Neural cell (in vitro differentiated cells): ENCODE measurements around the gene ITGAX.
"Not testable (repeated sequence)": the region's sequence is repeated elsewhere in the genome, so short reads cannot be mapped to it uniquely, and the experiment has no call there.

Source experiments
- CTCF ChIP-seq: fragments of 450-650 bp; IDR thresholded peaks from 2 replicates; pipeline ENCODE4 v1.5.1; 2014; ENCODE audit warnings: antibody characterized with exemption, mild to moderate bottlenecking, moderate library complexity; ENCODE audit not compliant: poor library complexity, severe bottlenecking
- EP300 ChIP-seq: fragments of 450-650 bp; conservative IDR thresholded peaks from 2 replicates; pipeline ENCODE4 v1.6.1; 2014; ENCODE audit warnings: antibody characterized with exemption, mild to moderate bottlenecking, moderate library complexity; ENCODE audit not compliant: poor library complexity, severe bottlenecking
- EZH2 ChIP-seq: fragments of 200-600, 300-800 bp; shearing (Covaris generic), sonication (generic); IDR thresholded peaks from 2 replicates; pipeline ENCODE4 v1.6.1; 2014; ENCODE audit warnings: antibody characterized with exemption, low read length, borderline replicate concordance, mild to moderate bottlenecking; ENCODE audit not compliant: insufficient read depth, poor library complexity, severe bottlenecking
- MXI1 ChIP-seq: fragments of 450-650 bp; conservative IDR thresholded peaks from 2 replicates; pipeline ENCODE4 v1.6.1; 2014; ENCODE audit warnings: antibody characterized with exemption, mild to moderate bottlenecking; ENCODE audit not compliant: poor library complexity, severe bottlenecking
- POLR2AphosphoS5 ChIP-seq: IDR thresholded peaks from 2 replicates; pipeline ENCODE4 v1.6.1; 2012
- RAD21 ChIP-seq: fragments of 450-650 bp; conservative IDR thresholded peaks from 2 replicates; pipeline ENCODE4 v1.6.1; 2014; ENCODE audit warnings: antibody characterized with exemption, mild to moderate bottlenecking, moderate library complexity
- SMC3 ChIP-seq: fragments of 450-650 bp; conservative IDR thresholded peaks from 2 replicates; pipeline ENCODE4 v1.6.1; 2014; ENCODE audit warnings: antibody characterized with exemption, mild to moderate bottlenecking, moderate library complexity; ENCODE audit not compliant: poor library complexity
- TAF1 ChIP-seq: IDR thresholded peaks from 2 replicates; pipeline ENCODE4 v1.6.1; 2012; ENCODE audit warnings: low read depth

- not testable (repeated sequence) for TF ChIP-seq CTCF, MXI1, POLR2AphosphoS5, SMC3, EP300, EZH2, RAD21, TAF1
Measured at GRCh38 chr16:31308381-31308780, 46.6 kb upstream of the ITGAX start.
